Right renal pelvis (tissue), 4 donors: ENCODE measurements around the gene HYDIN. TPM values are rescaled to one million over a fixed set of nuclear protein-coding genes. Genes with fewer than 3 reads are reported as not detected.

Experiments
- DNase-seq, 4 donors: peaks; one replicate each; pipeline ENCODE4 v3.0.0-alpha.2; 2013; ENCODE audit warnings: low read depth in 4 of 4, low spot score in 3 of 4, missing footprints in 1 of 4
- polyA plus RNA-seq, 4 donors: library from polyadenylated mRNA; unstranded; fragments of 120-200 nt; gene quantifications; one replicate each; pipeline ENCODE4 v1.2.1, GENCODE V29; 2013; ENCODE audit not compliant: insufficient read length in 4 of 4

The HYDIN gene
- polyA plus RNA-seq: 10 to 100 TPM; 11.6 to 13.1 (median 13.0) TPM

DNA sequence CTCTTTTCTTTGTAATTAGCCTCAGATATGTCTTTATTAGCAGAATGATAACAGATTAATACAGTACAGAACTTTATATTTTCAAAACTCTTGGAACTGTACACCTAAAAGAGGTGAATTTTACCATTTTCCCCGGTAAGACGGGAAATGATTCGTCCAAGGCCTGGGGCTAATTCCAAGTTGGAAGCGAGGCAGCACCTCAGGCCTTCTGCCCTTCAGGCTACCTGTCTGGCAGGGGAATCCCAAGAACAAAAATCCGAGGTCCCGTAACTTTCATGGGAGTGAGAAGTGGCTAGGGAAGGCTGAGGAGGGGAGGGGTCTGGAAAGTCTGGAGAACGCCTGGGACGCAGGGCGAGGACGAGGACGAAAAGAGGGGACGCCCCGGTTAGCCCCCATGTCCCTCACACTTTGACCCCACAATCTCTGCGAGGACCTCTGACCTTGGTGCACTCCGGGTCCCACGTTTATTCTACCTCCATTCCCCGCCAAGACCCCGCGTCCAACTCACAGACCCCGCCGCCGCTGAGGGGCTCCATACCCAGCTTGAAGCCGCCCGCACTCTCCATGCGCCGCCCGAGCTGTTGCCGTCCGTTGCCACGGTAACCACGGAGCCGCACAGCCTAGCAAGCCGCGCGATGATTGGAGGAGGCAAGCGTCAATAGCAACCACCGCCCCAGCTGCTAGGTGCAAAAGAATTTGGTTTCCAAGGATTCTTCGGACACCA lies at the start of gene HYDIN:
Gene HYDIN, minus strand, starts transcription at position 601 of the 724 bp plus-strand sequence. CDS start 43,827 bp downstream, outside the sequence.
- DNase-seq: peak; percentile 73 to 78 (median 78)

DNA sequence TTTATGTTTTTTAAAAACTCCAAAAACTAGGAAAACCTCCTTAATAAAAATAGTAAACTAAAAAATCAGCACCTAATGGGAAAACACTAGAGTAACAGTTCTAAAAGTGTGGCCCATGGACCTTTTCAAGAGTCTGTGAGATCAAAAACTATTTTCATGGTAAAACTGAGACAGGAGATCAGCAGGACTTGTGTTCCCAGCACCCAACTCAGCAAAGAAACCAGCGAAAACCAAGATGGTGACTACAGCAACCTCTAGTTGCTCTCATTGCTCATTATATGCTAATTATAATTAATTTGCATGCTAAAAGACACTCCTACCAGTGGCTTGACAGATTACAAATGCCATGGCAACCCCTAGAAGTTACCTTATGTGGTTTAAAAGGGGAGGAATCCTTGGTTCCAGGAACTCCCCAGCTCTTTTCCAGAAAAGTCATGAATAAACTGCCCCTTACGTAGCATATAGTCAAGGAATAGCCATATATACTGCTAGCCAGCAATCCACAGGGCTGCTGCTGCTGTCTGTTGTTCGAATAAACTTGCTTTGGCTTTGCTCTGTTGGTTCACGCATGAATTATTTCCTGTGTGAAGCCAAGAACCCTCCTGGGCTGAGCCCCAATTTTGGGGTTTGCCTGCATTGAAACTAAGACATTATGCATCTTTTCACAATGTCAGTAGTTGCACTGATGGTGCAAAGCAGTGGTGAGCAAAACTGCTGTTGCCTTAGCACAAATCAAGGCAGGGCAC lies 46.2 kb upstream of the HYDIN start:
- DNase-seq: no peak

DNA sequence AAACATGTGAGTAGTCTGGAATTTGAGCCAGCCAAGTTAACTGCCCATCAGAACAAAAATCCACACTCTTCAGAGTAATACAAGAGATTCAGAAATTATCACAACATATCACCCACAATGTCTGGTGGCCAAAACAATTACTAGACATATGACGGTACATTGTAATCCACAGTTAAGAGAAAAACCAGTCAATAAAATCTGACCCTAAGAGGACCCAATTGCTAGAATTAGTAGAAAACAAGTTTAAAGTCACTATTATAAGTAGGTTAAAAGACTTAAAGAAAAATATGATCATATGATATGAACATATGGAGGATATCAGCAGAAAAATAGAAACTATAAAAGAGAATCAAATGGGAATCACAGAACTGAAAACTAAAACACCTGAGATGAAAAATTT lies 42.9 kb upstream of the HYDIN start:
- DNase-seq: no peak

DNA sequence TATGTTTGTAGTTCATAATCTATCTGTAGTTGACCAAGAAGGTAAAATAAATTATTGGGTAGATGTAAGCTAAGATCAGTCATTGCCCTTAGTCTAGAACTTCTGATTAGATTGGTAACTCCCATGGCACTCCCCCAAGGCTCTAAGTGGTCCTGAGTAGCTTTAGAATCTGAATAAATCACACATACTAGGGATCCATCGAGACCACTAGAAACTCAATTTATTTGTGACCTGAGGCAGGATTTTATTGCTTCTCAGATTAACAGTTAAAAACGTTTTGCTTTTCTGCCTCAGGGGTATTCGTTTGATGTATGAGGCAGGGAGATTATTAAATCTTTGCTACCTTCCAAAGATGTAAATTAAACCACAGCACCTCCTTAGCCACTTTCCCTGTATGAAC lies 33.8 kb upstream of the HYDIN start:
- DNase-seq: no peak

DNA sequence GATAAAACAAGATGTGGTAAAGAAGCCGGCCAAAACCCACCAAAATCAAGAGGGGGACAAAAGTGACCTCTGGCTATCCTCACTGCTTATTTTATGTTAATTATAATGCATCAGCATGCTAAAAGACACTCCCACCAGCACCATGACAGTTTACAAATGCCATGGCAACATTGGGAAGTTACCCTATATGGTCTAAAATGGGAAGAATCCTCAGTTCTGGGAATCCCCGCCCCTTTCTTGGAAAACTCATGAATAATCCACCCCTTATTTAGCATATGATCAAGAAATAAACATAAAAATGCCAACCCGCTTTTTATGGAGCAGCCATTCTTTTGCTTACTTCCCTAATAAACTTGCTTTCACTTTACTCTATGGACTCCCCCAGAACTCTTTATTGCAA lies 33.1 kb upstream of the HYDIN start:
- no peak for DNase-seq

DNA sequence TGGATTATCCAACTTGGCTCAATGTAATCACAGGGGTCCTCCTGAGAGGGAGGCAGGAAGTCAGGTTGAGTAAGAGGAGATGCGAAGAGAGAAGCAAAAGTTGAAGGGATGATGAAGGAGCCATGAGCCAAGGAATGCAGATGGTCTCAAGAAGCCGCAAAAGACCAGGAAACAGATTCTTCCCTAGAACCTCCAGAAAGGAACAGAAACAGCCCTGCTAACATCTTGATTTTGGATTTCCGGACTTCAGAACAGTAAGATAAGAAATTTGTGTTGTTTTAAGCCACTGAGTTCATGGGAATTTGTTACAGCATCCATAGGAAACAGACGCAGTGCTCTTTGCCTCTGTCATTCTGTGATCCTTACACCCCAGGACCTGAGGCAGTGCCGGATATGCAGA lies 31.9 kb upstream of the HYDIN start:
- DNase-seq: no peak

DNA sequence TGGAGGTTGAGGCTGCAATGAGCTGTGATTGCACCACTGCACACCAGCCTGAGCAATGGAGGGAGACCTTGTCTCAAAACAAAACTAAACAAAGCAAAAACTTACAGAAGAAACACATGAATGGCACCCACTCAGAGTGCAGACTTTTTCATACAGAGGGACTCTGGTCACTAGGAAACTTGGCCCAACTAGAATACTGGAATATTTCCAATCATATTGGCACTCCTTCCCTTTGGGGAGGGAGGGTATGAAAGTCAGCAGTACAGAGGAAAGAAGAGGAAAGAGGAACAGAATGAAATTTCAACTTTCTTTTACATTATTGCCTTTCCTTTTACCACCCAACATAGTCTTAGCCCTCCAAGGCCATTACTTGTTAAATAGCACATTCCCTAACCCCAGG lies 30.5 kb upstream of the HYDIN start:
- no peak for DNase-seq

DNA sequence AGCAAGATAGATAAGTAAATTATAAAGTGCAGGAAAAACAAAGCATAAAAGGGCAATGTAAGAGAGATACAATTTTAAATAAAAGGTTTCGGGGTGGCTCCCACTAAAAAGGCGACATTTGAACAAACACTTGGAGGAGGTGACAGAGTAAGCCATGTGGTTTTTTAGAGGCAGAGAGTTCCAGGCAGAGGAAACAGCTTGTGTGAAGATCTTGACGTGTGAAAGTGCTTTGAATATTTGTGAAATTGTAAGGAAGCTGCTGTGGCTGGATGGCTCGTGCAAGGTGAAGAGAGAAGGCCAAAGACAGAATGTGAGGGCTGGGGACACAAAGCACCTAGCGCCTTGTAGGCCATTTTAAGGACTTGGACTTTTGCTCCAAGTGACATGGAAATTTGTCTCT lies 28.6 kb upstream of the HYDIN start:
- no peak for DNase-seq

DNA sequence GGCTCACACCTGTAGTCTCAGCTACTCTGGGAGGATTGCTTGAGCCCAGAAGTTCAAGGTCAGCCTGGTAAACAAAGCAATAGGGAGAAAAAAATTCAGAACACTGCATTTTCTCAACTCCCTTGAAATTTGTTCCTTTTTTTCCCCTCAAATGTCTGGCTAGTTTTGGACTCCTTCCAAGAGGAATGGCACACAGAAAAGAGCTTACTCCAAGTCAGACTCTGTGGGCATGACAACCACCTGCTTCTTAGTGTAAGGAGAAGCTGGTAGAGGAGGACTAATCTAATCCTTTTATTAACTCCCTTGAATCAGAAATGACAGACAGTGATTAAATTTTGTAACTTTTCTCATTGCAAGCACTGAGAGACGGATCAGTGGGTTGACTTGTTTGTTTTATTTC lies 27.9 kb upstream of the HYDIN start:
- DNase-seq: no peak

DNA sequence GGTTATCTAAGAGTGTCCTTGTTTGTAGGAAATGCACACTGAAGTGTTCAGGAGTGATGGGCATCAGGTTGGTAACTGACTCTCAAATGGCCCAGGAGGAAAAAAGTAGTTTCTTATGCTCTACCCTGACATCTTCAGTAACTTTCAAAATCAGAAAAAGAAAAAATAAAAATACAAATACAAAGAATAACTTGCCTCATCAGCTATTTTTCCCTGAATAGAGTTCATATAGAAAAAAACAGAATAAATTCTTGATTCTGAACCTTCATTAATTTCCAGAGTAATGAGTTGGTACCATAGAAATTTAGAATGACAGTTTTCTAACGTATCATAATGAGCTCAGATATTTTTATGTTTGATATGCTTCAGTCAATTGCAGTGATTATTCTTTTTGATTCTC lies 27.2 kb upstream of the HYDIN start:
- no peak for DNase-seq

DNA sequence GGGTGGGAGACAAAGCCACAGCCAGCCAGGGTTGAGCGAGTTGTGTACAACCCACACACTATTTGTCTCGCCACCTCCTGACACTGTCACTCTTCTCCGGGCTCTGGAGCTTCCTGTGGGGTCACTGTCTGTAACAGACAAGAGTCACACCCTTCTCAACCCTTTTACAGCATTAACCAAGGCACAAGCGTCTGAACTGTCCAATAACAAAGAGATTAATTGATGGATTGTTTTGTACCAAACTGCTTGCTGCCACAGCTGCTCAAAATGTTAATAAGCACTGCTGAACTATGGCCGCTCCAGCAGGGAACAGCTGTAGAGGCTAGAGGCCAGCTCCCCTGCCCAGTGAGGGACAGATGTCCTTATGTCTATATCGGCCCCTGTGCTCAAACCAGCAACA lies 25.2 kb upstream of the HYDIN start:
- no peak for DNase-seq

DNA sequence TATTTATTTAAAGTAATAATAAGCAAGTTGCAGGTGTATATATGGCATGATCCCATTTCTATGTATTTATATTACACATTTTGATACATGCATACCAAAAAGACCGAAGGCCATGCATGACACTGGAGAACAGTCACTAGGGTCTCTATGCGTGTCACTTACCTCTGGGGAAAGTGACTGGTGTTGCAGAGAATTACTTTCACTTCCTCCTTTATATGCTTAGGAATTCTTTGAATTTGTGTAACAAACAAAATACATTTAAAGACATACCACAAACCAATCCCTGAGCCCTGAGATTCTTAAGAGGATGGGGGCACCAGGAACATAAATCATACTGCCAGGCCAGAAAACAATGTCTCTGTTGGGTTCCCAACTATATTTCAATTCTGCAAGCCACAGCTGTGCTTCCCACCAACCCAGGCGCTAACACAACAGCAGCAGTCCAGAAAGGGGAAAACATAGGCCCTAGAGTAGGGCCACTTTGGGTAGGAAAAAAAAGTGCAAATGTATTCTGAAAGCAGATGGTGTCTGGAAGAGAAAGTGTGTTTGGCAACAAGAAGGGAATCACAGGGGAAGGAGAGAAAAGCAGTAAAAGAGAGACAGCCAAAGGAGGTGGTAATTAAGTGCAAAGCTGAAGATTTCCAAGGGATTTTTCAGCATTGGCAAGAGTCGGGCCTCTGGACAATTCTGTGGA lies 24.5 kb upstream of the HYDIN start:
- no peak for DNase-seq

DNA sequence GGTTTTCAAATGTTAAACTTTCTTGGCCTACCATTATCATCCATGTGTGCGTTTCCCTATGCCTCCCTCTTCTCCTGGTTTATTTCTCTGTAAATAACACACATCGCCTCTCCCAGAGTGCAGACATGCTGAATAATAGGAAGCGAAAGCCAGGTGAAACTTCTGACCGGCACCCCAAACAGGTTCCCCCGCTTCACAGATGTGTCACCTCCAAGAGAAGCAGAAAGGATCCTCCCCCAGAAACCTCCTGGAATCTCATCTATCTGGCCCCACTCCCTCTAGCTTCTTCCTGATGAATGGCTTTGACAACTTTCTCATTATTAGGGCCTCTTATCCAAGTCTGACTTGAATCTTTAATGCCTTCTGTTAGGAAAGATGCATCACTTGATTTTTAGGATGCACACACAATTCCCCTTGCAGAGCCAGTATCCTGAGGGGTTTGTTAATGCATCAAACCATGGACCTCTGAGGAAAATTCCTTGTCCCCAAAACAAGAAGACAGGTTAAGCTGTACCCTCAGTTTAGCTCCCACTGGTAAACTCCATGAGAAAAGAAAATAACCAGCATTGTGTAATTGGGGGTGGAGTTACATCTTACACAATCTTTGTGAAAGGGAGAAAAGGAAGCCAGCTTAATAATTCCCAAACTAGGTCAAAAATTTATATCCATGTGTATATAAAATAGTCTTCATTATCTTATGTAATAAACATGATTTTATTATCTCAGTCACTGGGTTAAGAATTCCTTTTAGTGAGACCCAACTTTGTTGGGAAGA lies 20.1 kb upstream of the HYDIN start:
- no peak for DNase-seq

DNA sequence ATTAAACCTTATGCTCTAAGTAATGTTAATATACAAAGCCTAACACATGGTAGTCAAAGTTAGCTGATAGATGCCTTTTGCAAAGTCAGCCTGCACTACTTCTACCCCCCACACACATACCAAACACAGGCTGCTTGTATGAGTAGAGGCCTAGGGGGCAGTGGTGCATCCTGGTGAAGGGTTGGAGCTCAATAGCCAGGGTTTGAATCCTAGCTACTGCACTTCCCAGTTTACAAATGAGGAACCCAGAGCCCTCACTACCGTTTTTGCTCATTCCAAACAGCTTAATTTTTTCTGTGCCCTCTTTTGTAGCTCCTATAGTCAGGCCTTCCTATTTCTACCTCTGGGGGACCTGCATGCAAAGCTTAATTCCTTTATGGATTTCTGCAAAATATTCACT lies 18.9 kb upstream of the HYDIN start:
- DNase-seq: no peak

DNA sequence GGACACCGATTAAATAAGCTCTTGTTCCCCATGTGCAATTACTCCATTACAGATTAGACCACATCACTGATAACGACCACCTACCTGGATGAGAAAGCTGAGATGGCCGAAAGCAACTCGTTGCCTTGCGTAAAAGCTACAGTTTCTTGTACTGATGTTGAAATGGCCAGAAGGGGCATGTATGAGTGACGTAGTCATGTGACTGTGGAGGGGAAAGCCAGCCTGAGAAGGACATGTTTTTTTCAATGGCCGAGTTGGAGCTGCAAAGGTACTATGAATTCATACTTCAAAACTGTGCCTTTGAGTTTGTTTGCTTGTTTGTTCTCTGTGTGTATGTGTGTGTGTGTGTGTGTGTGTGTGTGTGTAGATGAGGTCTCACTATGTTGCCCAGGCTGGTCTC lies 17.0 kb upstream of the HYDIN start:
- no peak for DNase-seq

DNA sequence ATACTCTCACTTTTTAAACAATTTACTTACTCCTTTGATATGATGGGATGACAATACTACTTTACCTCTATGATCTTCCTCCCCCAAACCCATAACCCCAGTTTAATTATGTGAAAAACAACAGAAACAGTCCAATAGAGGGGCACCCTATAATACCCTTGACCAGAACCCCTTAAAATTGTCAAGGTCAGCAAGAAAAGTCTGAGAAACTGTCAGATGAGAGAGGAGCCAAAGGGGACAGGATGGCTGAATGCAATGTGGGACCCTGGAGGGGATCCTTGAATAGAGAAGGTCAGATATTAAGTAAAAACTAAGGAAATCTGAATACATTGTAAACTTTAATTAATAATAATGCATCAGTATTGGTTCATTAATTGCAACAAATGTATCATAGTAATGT lies 15.8 kb upstream of the HYDIN start:
- DNase-seq: no peak

DNA sequence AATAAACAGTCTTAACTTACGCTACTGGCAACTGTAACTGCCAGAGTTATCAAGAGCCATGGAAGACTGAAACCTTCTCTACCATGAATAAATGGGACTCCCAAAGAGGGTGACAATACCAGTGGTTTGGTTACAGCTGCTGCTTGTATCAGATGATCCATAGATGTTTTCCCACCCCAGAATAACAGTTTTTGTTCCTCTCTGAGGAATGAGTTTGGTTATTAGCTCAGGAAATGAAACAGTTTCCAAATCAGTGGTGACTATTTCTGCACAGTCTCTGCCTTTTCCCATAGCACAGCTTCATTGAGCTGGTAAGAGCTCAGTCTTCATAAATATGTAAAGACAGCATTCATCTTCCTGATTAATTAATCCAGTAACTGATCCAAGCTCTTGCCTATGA lies 14.0 kb upstream of the HYDIN start:
- DNase-seq: no peak

DNA sequence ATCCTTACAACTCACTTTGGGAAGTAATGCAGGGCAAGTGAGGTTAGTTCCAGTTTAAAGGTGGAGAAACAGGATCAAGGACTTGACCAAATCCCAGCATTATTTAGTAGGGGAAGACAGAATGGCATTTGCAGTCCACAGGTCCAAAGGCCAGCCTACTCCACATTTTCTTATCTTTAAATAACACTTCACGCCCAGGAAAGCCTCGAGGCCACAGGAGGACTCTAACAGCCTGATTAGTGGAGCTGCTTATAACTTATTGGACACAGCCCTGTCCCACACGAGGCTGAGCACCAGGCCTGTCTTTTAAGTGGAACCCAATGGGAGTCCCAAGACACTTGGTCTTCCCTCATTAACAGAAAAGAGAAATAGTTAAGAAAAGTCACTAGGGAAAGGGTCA lies 12.1 kb upstream of the HYDIN start:
- DNase-seq: no peak

DNA sequence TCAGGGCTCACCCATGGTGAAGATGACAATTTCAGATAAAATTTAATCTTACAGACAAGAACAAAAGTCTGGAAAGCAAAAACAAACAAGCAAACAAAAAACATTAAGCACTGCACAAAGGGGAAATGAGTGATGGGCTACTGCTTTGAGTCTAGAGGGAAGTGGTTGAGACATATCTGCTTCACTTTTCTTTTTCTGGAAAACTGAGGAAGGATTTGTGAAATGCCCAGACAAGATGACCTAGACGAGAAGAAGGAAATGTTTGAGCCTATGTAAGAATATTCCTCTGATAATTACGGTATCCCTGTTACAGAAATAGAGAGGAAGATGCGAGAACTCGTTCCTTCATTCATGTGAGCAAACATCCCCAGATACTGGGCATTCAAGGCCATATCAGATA lies 11.5 kb upstream of the HYDIN start:
- no peak for DNase-seq

DNA sequence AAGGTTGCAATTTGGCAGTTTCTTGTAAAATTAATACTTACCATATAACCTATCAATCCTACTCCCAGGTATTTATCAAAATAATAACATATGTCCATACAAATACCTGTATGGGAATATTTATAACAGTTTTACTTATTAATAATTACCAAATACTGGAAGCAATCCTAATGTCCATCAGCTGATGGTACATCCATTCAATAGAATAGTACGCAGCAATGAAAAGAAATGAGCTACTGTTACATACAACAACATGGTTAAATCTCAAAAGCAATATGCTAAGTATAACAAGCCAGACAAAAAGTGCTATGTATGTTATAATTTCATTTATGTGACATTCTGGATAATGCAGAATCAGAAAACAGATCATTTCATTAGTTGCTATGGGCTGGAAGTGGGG lies 1.2 kb downstream of the HYDIN start:
- no peak for DNase-seq
